ENCODE data around the gene TMEM200A. TPM values are rescaled to one million over a fixed set of nuclear protein-coding genes. Genes with fewer than 3 reads are reported as not detected.

The TMEM200A gene
- total and polyA plus RNA-seq, 4 donors = 0.79 to 7.9 (median 6.4) TPM

DNA sequence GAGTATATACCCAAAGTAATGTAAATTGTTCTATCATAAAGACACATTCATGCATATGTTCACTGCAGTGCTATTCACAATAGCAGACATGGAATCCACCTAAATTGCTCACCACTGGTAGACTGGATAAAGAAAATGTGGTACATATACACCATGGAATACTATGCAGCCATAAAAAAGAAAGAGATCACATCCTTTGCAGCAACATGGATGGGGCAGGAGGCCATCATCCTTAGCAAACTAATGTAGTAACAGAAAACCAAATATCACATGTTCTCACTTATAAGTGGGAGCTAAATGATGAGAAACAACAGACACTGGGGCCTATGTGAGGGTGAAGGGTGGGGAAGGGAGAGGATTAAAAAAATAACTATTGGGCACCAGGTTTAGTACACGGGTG, 11.5 kb upstream of the TMEM200A start:
- ATAC-seq (ENCODE audit: insufficient read depth, low FRiP score) (no peak), DNase-seq (no peak)
- H3K4me1 ChIP-seq (ENCODE audit: control insufficient read depth in 5 of 5, insufficient read depth in 5 of 5, low read length in 5 of 5) = no peaks in the 10 kb centered on the region
- H3K4me3 ChIP-seq = no peak overlapping the region
- TF ChIP-seq, protein P1, sequence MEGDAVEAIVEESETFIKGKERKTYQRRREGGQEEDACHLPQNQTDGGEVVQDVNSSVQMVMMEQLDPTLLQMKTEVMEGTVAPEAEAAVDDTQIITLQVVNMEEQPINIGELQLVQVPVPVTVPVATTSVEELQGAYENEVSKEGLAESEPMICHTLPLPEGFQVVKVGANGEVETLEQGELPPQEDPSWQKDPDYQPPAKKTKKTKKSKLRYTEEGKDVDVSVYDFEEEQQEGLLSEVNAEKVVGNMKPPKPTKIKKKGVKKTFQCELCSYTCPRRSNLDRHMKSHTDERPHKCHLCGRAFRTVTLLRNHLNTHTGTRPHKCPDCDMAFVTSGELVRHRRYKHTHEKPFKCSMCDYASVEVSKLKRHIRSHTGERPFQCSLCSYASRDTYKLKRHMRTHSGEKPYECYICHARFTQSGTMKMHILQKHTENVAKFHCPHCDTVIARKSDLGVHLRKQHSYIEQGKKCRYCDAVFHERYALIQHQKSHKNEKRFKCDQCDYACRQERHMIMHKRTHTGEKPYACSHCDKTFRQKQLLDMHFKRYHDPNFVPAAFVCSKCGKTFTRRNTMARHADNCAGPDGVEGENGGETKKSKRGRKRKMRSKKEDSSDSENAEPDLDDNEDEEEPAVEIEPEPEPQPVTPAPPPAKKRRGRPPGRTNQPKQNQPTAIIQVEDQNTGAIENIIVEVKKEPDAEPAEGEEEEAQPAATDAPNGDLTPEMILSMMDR (IDR thresholded peaks at IDR 0.05; ENCODE audit: control extremely low read depth, extremely low read depth) = no peak
- no peaks in the 10 kb centered on the region for H3K36me3 ChIP-seq (ENCODE audit: control insufficient read depth in 4 of 4, insufficient read depth in 4 of 4, low read length in 4 of 4)
- H3K9ac ChIP-seq (ENCODE audit: insufficient read depth in 1 of 2, low read length in 2 of 2) = no peak overlapping the region
- no peaks in the 10 kb centered on the region for H3K9me3 ChIP-seq (ENCODE audit: control insufficient read depth in 4 of 4, insufficient read depth in 3 of 4, low read length in 3 of 4)
- 76 to 100% methylated on average over 1 of the region's 1 CpG for WGBS, 2 donors
- H3K27me3 ChIP-seq (ENCODE audit: control insufficient read depth in 3 of 3, insufficient read depth in 3 of 3, low read length in 2 of 3) = peaks cover 0 to 2% (median 0%) of the 10 kb centered on the region in 3 donors
- H3K27ac ChIP-seq (ENCODE audit: low read depth in 1 of 2, low read length in 1 of 2) = no peak overlapping the region

DNA sequence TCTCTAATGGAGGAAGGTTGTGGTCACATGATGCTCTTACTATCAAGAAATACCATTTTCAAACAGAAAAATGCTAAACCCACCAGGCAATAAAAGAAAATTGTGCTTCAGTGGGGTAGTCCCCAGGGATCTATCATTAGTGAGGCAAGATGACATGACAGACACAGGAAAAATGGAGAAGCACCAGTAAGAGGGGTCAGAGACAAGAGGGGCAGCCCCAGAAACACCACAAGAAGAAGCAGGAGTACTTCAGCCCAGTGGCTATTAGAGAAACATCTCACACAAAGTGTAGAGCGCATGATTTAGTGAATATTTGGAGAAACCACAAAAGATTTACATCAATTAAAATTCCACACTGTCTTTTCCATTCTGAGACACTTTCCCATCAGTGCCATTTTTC, 10.2 kb upstream of the TMEM200A start:
- no peaks in the 10 kb centered on the region for H3K36me3 ChIP-seq (ENCODE audit: control insufficient read depth in 4 of 4, insufficient read depth in 4 of 4, low read length in 4 of 4)
- no peak overlapping the region for H3K9ac ChIP-seq (ENCODE audit: insufficient read depth in 1 of 2, low read length in 2 of 2)
- H3K27me3 ChIP-seq (ENCODE audit: control insufficient read depth in 3 of 3, insufficient read depth in 3 of 3, low read length in 2 of 3) = peaks cover 0 to 4% (median 0%) of the 10 kb centered on the region in 3 donors
- TF ChIP-seq, protein P1 (IDR thresholded peaks at IDR 0.05; ENCODE audit: control extremely low read depth, extremely low read depth) = no peak
- no peaks in the 10 kb centered on the region for H3K4me1 ChIP-seq (ENCODE audit: control insufficient read depth in 5 of 5, insufficient read depth in 5 of 5, low read length in 5 of 5)
- ATAC-seq (ENCODE audit: insufficient read depth, low FRiP score) (no peak), DNase-seq (no peak)
- no peaks in the 10 kb centered on the region for H3K9me3 ChIP-seq (ENCODE audit: control insufficient read depth in 4 of 4, insufficient read depth in 3 of 4, low read length in 3 of 4)
- no peak overlapping the region for H3K4me3 ChIP-seq
- H3K27ac ChIP-seq (ENCODE audit: low read depth in 1 of 2, low read length in 1 of 2) = no peak overlapping the region
- WGBS, 2 donors = 90 to 96% methylated on average over 1 of the region's 1 CpG

DNA sequence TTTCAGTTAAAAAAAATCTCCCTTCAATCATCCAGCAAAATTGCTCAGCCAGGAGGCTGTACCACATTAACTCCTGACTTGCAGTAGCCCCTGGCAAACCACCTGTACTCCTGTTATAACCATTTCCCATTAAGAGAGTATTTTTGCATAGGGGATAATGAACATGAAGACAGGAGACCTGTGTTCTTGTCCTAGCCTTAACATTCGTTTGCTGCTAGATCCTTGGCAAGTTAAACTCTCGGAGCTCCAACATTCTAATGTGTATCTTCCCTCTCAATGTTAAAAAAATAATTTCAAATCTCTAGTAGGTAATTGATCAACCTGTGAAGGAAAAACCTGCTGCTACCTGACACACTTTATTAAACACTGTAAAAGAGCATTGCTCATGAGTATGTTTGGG, 8.4 kb upstream of the TMEM200A start:
- DNase-seq (no peak), ATAC-seq (ENCODE audit: insufficient read depth, low FRiP score) (no peak)
- Histone ChIP-seq H3K4me3 (no peak overlapping the region), H3K27ac (ENCODE audit: low read depth in 1 of 2, low read length in 1 of 2) (no peak overlapping the region), H3K9ac (ENCODE audit: insufficient read depth in 1 of 2, low read length in 2 of 2) (no peak overlapping the region), H3K4me1 (ENCODE audit: control insufficient read depth in 5 of 5, insufficient read depth in 5 of 5, low read length in 5 of 5) (no peaks in the 10 kb centered on the region), H3K36me3 (ENCODE audit: control insufficient read depth in 4 of 4, insufficient read depth in 4 of 4, low read length in 4 of 4) (no peaks in the 10 kb centered on the region), H3K9me3 (ENCODE audit: control insufficient read depth in 4 of 4, insufficient read depth in 3 of 4, low read length in 3 of 4) (no peaks in the 10 kb centered on the region), H3K27me3 (ENCODE audit: control insufficient read depth in 3 of 3, insufficient read depth in 3 of 3, low read length in 2 of 3) (peaks cover 0 to 4% (median 0%) of the 10 kb centered on the region in 3 donors)
- TF ChIP-seq, protein P1 (IDR thresholded peaks at IDR 0.05; ENCODE audit: control extremely low read depth, extremely low read depth) = no peak
- WGBS, 2 donors = 62 to 70% methylated on average over 2 of the region's 2 CpGs

DNA sequence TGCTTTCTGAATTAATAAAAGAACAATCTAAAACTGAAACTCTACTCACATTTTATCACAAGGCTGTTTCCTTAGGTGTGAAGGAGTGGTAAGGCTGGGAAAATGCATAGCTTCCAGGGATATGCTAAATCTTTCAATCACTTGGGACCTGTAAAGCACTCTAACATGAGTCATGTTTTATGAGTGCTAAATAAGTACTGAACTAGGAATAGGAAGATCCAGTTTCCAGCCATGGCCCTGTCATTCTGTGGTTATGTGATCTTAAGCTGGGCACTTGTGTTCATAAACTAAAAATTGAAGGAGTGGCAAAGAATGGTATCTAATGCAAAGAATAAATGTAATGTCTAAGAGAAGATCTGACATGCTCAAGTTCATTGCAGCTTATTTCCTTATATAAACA, 6.1 kb upstream of the TMEM200A start:
- ATAC-seq (ENCODE audit: insufficient read depth, low FRiP score) (no peak), DNase-seq (no peak)
- no peaks in the 10 kb centered on the region for H3K4me1 ChIP-seq (ENCODE audit: control insufficient read depth in 5 of 5, insufficient read depth in 5 of 5, low read length in 5 of 5)
- H3K9me3 ChIP-seq (ENCODE audit: control insufficient read depth in 4 of 4, insufficient read depth in 3 of 4, low read length in 3 of 4) = no peaks in the 10 kb centered on the region
- H3K9ac ChIP-seq (ENCODE audit: insufficient read depth in 1 of 2, low read length in 2 of 2) = no peak overlapping the region
- peaks cover 0 to 5% (median 2%) of the 10 kb centered on the region in 3 donors for H3K27me3 ChIP-seq (ENCODE audit: control insufficient read depth in 3 of 3, insufficient read depth in 3 of 3, low read length in 2 of 3)
- H3K36me3 ChIP-seq (ENCODE audit: control insufficient read depth in 4 of 4, insufficient read depth in 4 of 4, low read length in 4 of 4) = no peaks in the 10 kb centered on the region
- no peak overlapping the region for H3K4me3 ChIP-seq
- TF ChIP-seq, protein P1 (IDR thresholded peaks at IDR 0.05; ENCODE audit: control extremely low read depth, extremely low read depth) = no peak
- no peak overlapping the region for H3K27ac ChIP-seq (ENCODE audit: low read depth in 1 of 2, low read length in 1 of 2)
